NCI-H2107 treated with DMSO at 0.1 percent for 48 hours (cell line): ENCODE measurements around the gene USP17L29.
"Not testable (repeated sequence)": the region's sequence is repeated elsewhere in the genome, so short reads cannot be mapped to it uniquely, and the experiment has no call there.

Experiments used
- DNase-seq: peaks from one replicate; lab custom pipeline; 2025; ENCODE audit not compliant: unreplicated experiment; lab: John Stamatoyannopoulos, UW

USP17L29 gene, protein sequence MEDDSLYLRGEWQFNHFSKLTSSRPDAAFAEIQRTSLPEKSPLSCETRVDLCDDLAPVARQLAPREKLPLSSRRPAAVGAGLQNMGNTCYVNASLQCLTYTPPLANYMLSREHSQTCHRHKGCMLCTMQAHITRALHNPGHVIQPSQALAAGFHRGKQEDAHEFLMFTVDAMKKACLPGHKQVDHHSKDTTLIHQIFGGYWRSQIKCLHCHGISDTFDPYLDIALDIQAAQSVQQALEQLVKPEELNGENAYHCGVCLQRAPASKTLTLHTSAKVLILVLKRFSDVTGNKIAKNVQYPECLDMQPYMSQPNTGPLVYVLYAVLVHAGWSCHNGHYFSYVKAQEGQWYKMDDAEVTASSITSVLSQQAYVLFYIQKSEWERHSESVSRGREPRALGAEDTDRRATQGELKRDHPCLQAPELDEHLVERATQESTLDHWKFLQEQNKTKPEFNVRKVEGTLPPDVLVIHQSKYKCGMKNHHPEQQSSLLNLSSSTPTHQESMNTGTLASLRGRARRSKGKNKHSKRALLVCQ

GRCh38 chr4:9353338-9353737, at the start of gene USP17L29:
TSS of gene USP17L29 (plus strand) at chr4:9353638. CDS start at chr4:9353638, 0 bp downstream.
- not testable (repeated sequence) for DNase-seq

DNA sequence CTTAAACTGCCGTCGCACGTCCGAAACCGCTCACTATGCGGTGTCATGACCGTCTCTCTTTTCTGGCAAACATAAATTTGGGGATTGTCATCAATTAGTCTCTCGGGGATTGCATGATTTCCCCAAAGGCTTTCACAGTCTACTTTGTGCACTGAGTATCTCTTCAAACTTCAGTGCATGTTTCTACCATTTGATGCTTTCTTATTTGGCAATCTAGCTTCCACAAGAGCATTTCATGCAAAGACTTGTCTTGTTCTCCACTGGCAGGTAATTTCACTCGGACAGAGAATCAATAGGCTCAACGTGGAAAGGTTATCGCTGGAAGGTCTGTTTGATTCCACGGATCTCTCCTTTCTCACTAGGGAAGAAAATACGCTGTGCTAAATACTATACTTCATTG, 29.2 kb upstream of the USP17L29 start:
- not testable (repeated sequence) for DNase-seq

DNA sequence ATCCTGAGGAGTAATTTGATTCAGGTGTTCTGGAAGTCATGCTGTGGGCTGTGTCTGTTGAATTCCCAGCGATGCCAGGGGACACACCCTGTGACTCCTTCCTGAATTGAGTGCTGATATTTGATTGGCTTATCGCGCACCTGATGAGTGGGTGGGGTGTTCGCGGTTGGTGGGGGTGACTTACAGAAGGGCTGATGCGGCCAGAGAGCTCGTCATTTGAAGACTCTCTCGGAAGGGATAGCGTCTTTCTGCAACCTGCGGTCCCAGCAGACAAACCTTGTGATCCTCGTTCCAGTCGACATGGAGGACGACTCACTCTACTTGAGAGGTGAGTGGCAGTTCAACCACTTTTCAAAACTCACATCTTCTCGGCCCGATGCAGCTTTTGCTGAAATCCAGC, 28.6 kb upstream of the USP17L29 start, which contains the start of gene USP17L24:
TSS of gene USP17L24 (plus strand) at position 301 of the 400 bp plus-strand sequence. CDS start at position 301, 0 bp downstream.
- not testable (repeated sequence) for DNase-seq

- DNase-seq: not testable (repeated sequence)
These were observed 23.8 kb upstream of the USP17L29 start, which contains the start of gene USP17L25 for GRCh38 chr4:9329611-9330010. TSS of gene USP17L25 (plus strand) at chr4:9329911. CDS start at chr4:9329911, 0 bp downstream.

- not testable (repeated sequence) for DNase-seq
These were observed 19.1 kb upstream of the USP17L29 start, which contains the start of gene USP17L26 for GRCh38 chr4:9334358-9334757. TSS of gene USP17L26 (plus strand) at chr4:9334658. CDS start at chr4:9334658, 0 bp downstream.

DNA sequence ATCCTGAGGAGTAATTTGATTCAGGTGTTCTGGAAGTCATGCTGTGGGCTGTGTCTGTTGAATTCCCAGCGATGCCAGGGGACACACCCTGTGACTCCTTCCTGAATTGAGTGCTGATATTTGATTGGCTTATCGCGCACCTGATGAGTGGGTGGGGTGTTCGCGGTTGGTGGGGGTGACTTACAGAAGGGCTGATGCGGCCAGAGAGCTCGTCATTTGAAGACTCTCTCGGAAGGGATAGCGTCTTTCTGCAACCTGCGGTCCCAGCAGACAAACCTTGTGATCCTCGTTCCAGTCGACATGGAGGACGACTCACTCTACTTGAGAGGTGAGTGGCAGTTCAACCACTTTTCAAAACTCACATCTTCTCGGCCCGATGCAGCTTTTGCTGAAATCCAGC, 14.3 kb upstream of the USP17L29 start, which contains the start of gene USP17L5:
TSS of gene USP17L5 (plus strand) at position 301 of the 400 bp plus-strand sequence. CDS start at position 301, 0 bp downstream.
- DNase-seq: not testable (repeated sequence)

GRCh38 chr4:9343848-9344247, 9.6 kb upstream of the USP17L29 start, which contains the start of gene USP17L27:
TSS of gene USP17L27 (plus strand) at chr4:9344148. CDS start at chr4:9344148, 0 bp downstream.
- DNase-seq: not testable (repeated sequence)

GRCh38 chr4:9348593-9348992, 4.8 kb upstream of the USP17L29 start, which contains the start of gene USP17L28:
TSS of gene USP17L28 (plus strand) at chr4:9348893. CDS start at chr4:9348893, 0 bp downstream.
- not testable (repeated sequence) for DNase-seq

DNA sequence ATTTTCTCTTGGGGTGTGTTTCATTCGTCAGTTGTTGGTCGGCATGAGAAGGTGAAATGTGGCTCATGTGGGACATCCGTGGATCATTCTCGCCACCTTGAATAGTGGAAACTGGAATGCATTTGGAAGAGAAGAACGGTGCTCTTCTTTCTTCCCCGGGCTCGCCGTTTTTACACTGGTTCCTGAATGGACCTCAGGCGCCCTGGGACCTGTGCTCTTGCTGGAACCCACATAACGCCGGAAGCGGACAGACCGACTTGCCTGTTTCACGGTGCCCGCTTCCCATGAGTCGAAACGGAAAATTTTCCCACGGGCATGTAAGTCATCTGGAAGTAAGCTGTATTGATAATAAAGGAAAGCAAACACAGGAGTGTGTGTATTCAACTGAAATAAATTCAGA, 2.6 kb upstream of the USP17L29 start:
- not testable (repeated sequence) for DNase-seq

GRCh38 chr4:9362829-9363228, 9.4 kb downstream of the USP17L29 start, which contains the start of gene USP17L30:
TSS of gene USP17L30 (plus strand) at chr4:9363129. CDS start at chr4:9363129, 0 bp downstream.
- DNase-seq: not testable (repeated sequence)

GRCh38 chr4:9379881-9380280, 26.4 kb downstream of the USP17L29 start:
- not testable (repeated sequence) for DNase-seq

DNA sequence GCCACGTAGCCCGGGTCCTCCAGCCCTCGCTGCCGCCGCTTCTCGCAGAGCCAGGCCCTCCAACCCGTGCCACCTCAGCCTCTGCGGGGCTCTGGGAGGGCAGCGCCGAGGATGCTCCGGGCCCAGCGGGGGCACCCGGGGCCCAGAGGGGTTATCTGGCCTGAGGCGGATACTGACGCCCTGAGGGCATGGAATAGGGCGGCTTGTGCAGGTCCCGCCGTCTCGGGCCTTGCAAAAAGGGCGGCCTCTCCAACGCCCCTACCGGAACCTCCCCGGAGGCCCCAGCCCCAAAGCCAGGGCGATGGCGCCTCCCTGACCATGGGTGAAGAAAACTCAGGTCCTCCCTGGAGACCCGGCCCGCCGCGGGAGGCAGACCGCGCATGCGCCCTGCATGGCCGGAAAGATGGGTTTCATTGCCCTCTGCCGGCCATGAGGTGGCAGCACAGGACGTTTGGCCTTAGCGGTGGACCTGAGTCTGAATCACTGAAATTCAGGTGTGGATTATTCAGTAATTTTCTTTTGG, 27.6 kb downstream of the USP17L29 start:
- DNase-seq: not testable (repeated sequence)

GRCh38 chr4:9384126-9384525, 30.7 kb downstream of the USP17L29 start:
- no peak for DNase-seq

DNA sequence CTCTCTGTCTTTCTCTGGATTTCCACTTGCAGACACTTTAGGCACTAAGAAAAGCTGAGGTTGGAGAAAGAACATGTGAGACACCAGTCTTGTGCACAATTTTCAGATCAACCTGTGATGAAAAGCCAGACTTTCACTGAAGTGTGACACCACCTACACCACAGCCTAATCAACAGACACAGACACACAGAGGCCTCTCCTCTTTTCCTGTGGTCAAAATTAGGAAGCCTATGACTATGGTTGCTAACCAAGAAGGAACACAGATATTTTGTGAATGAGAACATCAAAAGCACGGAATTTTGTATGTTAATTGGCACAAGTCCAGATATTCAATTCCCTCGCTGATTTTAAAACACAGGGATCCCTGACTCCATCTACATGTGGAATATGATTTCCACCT, 35.6 kb downstream of the USP17L29 start:
- not testable (repeated sequence) for DNase-seq
